Fibroblast of the aortic adventitia (primary cell): ENCODE results near the gene GPC6. TPM values are rescaled to one million over a fixed set of nuclear protein-coding genes. Genes with fewer than 3 reads are reported as not detected.

Source experiments
- DNase-seq: peaks from one replicate; pipeline ENCODE4 v3.0.0-alpha.2; 2010; ENCODE audit warnings: low read depth
- H3K4me3 ChIP-seq: 2 replicates; pipeline ENCODE4 v1.5.1; 2011; ENCODE audit warnings: low read depth, mild to moderate bottlenecking, control low read depth, low read length, moderate library complexity
- total RNA-seq: library from RNA; depleted of rRNA; stranded (reverse); fragments of >200 nt; gene quantifications from 2 replicates; pipeline ENCODE4 v1.2.3, GENCODE V29; 2012; ENCODE audit warnings: low replicate concordance
- TF ChIP-seq, protein P1 (sequence below): IDR thresholded peaks from 2 replicates; pipeline ENCODE4 v1.5.1; 2011; ENCODE audit warnings: mild to moderate bottlenecking, low read length, control low read depth, inconsistent platforms; ENCODE audit not compliant: insufficient read depth

Gene GPC6
- total RNA-seq, 1 donor: 92.6 TPM

DNA sequence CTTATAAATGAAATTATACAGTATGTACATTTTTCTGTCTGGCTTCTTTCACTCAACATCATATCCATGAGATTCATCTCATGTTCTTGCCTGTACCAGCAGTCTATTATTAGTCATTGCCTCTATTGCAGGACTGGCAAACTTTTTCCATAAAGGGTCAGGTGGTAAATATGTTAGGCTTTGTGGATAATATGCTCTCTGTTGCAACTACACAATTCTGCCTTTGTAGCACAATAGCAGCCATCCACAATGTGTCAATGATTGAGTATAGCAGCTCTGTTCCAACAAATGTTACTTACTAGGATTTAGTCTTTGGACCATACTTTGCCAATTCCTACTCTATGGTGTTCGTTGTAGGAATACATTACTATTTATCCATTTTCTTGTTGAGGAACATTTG is 948.5 kb downstream of the GPC6 start:
- TF ChIP-seq, protein P1, sequence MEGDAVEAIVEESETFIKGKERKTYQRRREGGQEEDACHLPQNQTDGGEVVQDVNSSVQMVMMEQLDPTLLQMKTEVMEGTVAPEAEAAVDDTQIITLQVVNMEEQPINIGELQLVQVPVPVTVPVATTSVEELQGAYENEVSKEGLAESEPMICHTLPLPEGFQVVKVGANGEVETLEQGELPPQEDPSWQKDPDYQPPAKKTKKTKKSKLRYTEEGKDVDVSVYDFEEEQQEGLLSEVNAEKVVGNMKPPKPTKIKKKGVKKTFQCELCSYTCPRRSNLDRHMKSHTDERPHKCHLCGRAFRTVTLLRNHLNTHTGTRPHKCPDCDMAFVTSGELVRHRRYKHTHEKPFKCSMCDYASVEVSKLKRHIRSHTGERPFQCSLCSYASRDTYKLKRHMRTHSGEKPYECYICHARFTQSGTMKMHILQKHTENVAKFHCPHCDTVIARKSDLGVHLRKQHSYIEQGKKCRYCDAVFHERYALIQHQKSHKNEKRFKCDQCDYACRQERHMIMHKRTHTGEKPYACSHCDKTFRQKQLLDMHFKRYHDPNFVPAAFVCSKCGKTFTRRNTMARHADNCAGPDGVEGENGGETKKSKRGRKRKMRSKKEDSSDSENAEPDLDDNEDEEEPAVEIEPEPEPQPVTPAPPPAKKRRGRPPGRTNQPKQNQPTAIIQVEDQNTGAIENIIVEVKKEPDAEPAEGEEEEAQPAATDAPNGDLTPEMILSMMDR: no peak
- DNase-seq: no peak

GRCh38 chr13:94176561-94176960 is 950.0 kb downstream of the GPC6 start:
- TF ChIP-seq, protein P1: no peak
- DNase-seq: no peak
- H3K4me3 ChIP-seq: no peak overlapping the region

More for the DNA sequence above, 948.5 kb downstream of the GPC6 start:
- H3K4me3 ChIP-seq: no peak overlapping the region

GRCh38 chr13:94177041-94177440 is 950.4 kb downstream of the GPC6 start:
- TF ChIP-seq, protein P1: no peak
- no peak for DNase-seq
- H3K4me3 ChIP-seq: no peak overlapping the region

DNA sequence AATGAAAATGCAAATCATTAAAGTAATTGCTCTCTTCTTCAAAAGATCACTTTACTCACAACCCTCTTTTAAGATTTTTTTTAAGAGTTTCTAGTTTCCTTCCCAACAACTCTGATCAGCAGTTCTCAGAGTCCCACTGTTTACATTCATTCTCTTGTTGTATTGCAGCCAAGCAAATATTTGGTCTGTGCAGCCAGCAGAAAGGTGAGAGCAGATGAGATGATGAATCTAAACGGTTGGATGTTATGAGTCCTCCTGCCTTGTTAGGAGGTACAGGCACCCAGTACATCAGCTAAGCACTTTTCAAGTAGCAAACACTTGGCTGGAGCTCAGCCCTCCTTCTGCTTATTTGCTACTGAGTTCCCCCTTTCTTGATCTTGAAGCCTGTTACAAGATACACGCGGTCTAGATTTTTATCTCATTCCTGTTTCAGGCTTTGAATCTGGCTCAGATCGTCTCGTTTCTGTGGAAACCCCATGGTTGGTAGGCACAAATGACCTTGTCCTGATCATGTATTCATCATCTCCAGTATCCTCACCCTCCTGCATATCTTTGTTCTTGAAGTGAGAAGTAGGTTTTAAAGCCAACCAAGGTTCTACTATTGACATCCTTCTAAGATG is 952.1 kb downstream of the GPC6 start:
- TF ChIP-seq, protein P1: no peak
- no peak for DNase-seq
- H3K4me3 ChIP-seq: no peak overlapping the region

DNA sequence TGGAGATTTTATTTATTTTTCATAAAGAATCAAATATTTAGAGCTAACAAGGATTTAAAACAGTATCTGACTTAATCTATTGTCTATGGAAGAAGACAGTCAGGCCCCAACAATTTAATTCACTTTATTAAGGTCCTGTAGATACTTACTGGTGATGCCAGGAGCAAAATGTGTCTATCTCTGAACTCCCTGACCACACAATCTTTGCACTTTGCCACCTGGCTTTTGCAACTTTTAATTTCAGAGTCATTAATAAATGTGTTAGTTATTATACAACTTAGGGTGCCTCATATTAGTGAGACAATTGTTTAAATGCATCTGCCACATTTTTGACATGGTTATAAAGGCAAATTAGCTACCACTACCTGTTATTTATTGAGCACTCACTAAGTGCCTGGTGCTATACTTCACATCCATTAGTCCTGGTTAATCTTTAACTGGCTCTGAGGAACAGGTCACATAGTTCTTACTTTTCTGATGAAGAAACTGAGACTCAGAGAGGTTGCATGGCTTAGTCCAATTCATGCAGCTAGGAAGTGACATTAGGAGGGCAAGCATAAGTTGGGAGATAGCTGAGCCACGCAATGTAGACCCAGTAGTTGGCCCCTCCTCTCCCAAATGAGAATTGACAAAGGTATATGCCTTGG is 955.0 kb downstream of the GPC6 start:
- TF ChIP-seq, protein P1: no peak
- no peak for DNase-seq
- no peak overlapping the region for H3K4me3 ChIP-seq

GRCh38 chr13:94182185-94182761 is 955.7 kb downstream of the GPC6 start:
- no peak for DNase-seq
- TF ChIP-seq, protein P1: no peak
- no peak overlapping the region for H3K4me3 ChIP-seq
